ENCODE measurements around the gene LIG1.

DNA sequence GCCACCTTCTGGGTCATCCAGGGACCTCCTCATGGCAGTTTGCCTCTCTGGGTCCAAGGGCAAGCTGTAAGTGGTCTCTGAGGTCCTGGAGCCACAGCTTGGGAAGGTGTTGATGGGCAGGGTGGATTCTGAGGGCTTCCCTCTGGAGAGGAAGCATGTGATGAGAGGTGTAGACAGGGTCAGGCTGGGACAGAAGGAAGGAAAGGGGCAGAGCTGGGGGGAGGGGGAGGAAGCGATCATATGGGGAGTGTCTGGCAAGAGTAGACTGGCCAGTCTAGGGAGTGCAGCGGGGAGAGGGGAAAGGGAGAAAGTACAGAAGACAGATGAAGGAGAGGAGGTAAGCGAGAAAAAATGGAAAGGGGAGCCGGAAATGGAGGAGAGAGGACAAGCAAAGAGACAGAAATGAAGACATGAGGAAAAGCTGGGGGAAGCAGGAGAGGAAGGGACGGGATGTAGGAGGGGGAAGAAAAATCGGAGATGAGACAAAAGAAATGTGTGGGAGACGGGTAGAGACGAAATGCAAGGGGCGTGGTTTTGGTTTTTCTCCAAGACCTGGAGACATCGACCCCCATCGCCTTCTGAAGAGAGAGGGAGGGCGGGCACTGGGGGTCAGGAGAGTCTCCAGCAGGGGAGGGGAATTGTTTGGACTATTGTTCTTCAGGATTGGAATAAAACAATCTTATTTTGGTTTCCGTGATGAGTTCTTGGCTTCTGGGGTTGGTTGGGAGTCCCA is 27.0 kb upstream of the LIG1 start:
- TF ChIP-seq POLR2A (IDR thresholded peaks at IDR 0.05) (no peak), CTCF (IDR thresholded peaks at IDR 0.05) (no peak)
